Subcutaneous adipose tissue (tissue), 4 donors: ENCODE measurements around the gene B4GALNT2. TPM values are rescaled to one million over a fixed set of nuclear protein-coding genes. Genes with fewer than 3 reads are reported as not detected.

Source experiments
- CTCF ChIP-seq: fragments of 450-650 bp; IDR thresholded peaks from one replicate; pipeline ENCODE4 v1.5.1; 2016; ENCODE audit warnings: low read depth, mild to moderate bottlenecking, control low read depth, antibody characterized with exemption, moderate library complexity
- total RNA-seq, 4 donors: library from RNA; depleted of rRNA; stranded (reverse); fragments of >200 nt; gene quantifications; one replicate each; pipeline ENCODE4 v1.1.0, GENCODE V29; 2016

Gene B4GALNT2
- total RNA-seq, 4 donors from 2014 or later, result not detected

- TF ChIP-seq CTCF, result no peak
Observed at GRCh38 chr17:49111934-49112333, 20.6 kb upstream of the B4GALNT2 start.

- TF ChIP-seq CTCF, result no peak
Observed at GRCh38 chr17:49112936-49113335, 19.6 kb upstream of the B4GALNT2 start.

GRCh38 chr17:49114703-49115102 is 17.9 kb upstream of the B4GALNT2 start:
- no peak for TF ChIP-seq CTCF

GRCh38 chr17:49117587-49118230 is 14.9 kb upstream of the B4GALNT2 start:
- TF ChIP-seq CTCF, result no peak

GRCh38 chr17:49120166-49120565 is 12.4 kb upstream of the B4GALNT2 start:
- TF ChIP-seq CTCF, result no peak

- TF ChIP-seq CTCF, result no peak
Observed at GRCh38 chr17:49121696-49122292, 10.8 kb upstream of the B4GALNT2 start.

- TF ChIP-seq CTCF, result no peak
Observed at GRCh38 chr17:49122566-49122965, 10.0 kb upstream of the B4GALNT2 start.
